ENCODE data around the gene CA10.

GRCh38 chr17:51840688-51841087 lies 317.8 kb downstream of the CA10 start:
- no peak for TF ChIP-seq EZH2 (IDR thresholded peaks at IDR 0.05; ENCODE audit: borderline replicate concordance, low read depth, low read length, severe bottlenecking)
- no peak for TF ChIP-seq CTCF (IDR thresholded peaks at IDR 0.05; ENCODE audit: borderline replicate concordance, extremely low read depth, low read length, poor library complexity, severe bottlenecking)

All from DND-41 (cell line).